Stomach (tissue), 9 donors: Measurements from ENCODE around the gene WWC1. TPM values are rescaled to one million over a fixed set of nuclear protein-coding genes. Genes with fewer than 3 reads are reported as not detected.
A peak's percentile ranks its signal among the peaks of the same experiment; 100 is the strongest.

Experiments used
- DNase-seq, 2 donors: peaks; one replicate each; pipeline versions ENCODE4 v3.0.0 to v3.0.0-alpha.2; 2013 to 2019
- H3K27ac ChIP-seq, 5 donors: fragments of 200-600 bp in 4 of 5; sonication (generic) in 4 of 5; one replicate each; pipeline ENCODE4 v1.5.1; 2013 to 2019; ENCODE audit warnings: mild to moderate bottlenecking in 1 of 5, moderate library complexity in 1 of 5
- H3K27me3 ChIP-seq, 3 donors: fragments of 200-600 bp; sonication (generic); one replicate each; pipeline ENCODE4 v1.5.1; 2017 to 2019; ENCODE audit warnings: mixed run types in 1 of 3
- H3K36me3 ChIP-seq, 4 donors: fragments of 200-600 bp; sonication (generic); 1 replicate in 3 of 4; 2 replicates in 1 of 4; pipeline ENCODE4 v1.5.1; 2016 to 2019
- H3K4me1 ChIP-seq, 4 donors: fragments of 200-600 bp; sonication (generic); one replicate each; pipeline ENCODE4 v1.5.1; 2016 to 2019
- H3K4me3 ChIP-seq, 4 donors: fragments of 200-600 bp; sonication (generic) in 3 of 4; one replicate each; pipeline ENCODE4 v1.5.1; 2016 to 2019; ENCODE audit warnings: mild to moderate bottlenecking in 1 of 4
- H3K9me3 ChIP-seq, 4 donors: fragments of 200-600 bp; sonication (generic); one replicate each; pipeline ENCODE4 v1.5.1; 2016 to 2019
- CTCF ChIP-seq, 7 experiments: fragments of 450-650 bp in 4 of 7; fragments of 200-600 bp in 3 of 7; sonication (generic) in 3 of 7; IDR thresholded peaks; one replicate each; pipeline ENCODE4 v1.5.1; 2016 to 2019; ENCODE audit warnings: antibody characterized with exemption in 7 of 7, control low read depth in 2 of 7, mild to moderate bottlenecking in 1 of 7
- EP300 ChIP-seq: sonication (generic); formaldehyde crosslinking; IDR thresholded peaks from one replicate; pipeline ENCODE4 v1.6.1; 2017; ENCODE audit warnings: antibody characterized with exemption
- POLR2A ChIP-seq, 4 donors: fragments of 450-650 bp; IDR thresholded peaks; one replicate each; pipeline ENCODE4 v1.6.1; 2016; ENCODE audit warnings: antibody characterized with exemption in 4 of 4, control low read depth in 2 of 4, mild to moderate bottlenecking in 1 of 4, moderate library complexity in 1 of 4
- POLR2AphosphoS5 ChIP-seq, 3 donors: sonication (generic); formaldehyde crosslinking; IDR thresholded peaks; one replicate each; pipeline ENCODE4 v1.6.1; 2016; ENCODE audit warnings: antibody characterized with exemption in 3 of 3
- WGBS, 5 donors: extraction: QIAGEN DNeasy Blood & Tissue Kit in 3 of 5; methylation state at CpG; one replicate each; pipeline versions ENCODE4 v1.1.5 to v1.1.7; 2013 to 2018; 5-methylcytosine and 5-hydroxymethylcytosine counted together
- intact Hi-C: fragments of 100-400 bp; cut with DNase I; formaldehyde crosslinking; loops from one replicate; pipeline ENCODE4 v1.15.1; 2023; ENCODE audit warnings: low total_unique reads
- polyA plus RNA-seq, 3 donors: library from polyadenylated mRNA; stranded (reverse); fragments of 200-250 nt; gene quantifications; one replicate each; pipeline ENCODE4 v1.2.3, GENCODE V29; 2013
- total RNA-seq, 5 donors: library from RNA; depleted of rRNA; stranded (reverse); fragments of >200 nt; gene quantifications; one replicate each; pipeline versions ENCODE4 v1.1.0 to v1.2.3, GENCODE V29; 2014 to 2016
- donor health status: healthy with polysubstance abuse.
- donor health status: Bipolar disorder and iron deficiency.
- donor health status: healthy.

WWC1 gene
- total and polyA plus RNA-seq, 8 donors, result 11.3 to 82.6 (median 33.4) TPM

- Histone ChIP-seq H3K36me3 (peaks cover 0 to 63% (median 44%) of the 10 kb centered on the region in 4 donors), H3K27ac (no peak overlapping the region), H3K4me1 (no peaks in the 10 kb centered on the region), H3K9me3 (no peaks in the 10 kb centered on the region), H3K27me3 (no peaks in the 10 kb centered on the region), H3K4me3 (no peak overlapping the region)
- intact Hi-C loops, result no loop called here
- TF ChIP-seq EP300 (no peak), POLR2A (IDR thresholded peaks at IDR 0.05) (no peak), POLR2AphosphoS5 (IDR thresholded peaks at IDR 0.05) (no peak), CTCF (IDR thresholded peaks at IDR 0.05) (no peak)
- DNase-seq, result no peak
These were observed 152.1 kb downstream of the WWC1 start for GRCh38 chr5:168443533-168443932.

- no peaks in the 10 kb centered on the region for H3K4me1 ChIP-seq
- H3K4me3 ChIP-seq, result no peak overlapping the region
- H3K27me3 ChIP-seq, result no peaks in the 10 kb centered on the region
- WGBS, 5 donors, result 80 to 96% (median 90%) methylated on average over 4 of the region's 4 CpGs
- intact Hi-C loops, result no loop called here
- no peak for DNase-seq
- H3K9me3 ChIP-seq, result no peaks in the 10 kb centered on the region
- no peak overlapping the region for H3K27ac ChIP-seq
- peaks cover 0 to 58% (median 44%) of the 10 kb centered on the region in 4 donors for H3K36me3 ChIP-seq
- TF ChIP-seq EP300 (no peak), POLR2A (IDR thresholded peaks at IDR 0.05) (no peak), POLR2AphosphoS5 (IDR thresholded peaks at IDR 0.05) (no peak), CTCF (IDR thresholded peaks at IDR 0.05) (no peak)
These were observed 152.7 kb downstream of the WWC1 start for GRCh38 chr5:168443950-168444700.

GRCh38 chr5:168446983-168447619 lies 155.7 kb downstream of the WWC1 start:
- intact Hi-C loops, result no loop called here
- WGBS, 5 donors, result 77 to 90% (median 86%) methylated on average over 10 of the region's 10 CpGs
- no peak for DNase-seq
- Histone ChIP-seq H3K4me3 (no peak overlapping the region), H3K36me3 (peaks cover 0 to 59% (median 44%) of the 10 kb centered on the region in 4 donors), H3K9me3 (no peaks in the 10 kb centered on the region), H3K4me1 (no peaks in the 10 kb centered on the region), H3K27ac (no peak overlapping the region), H3K27me3 (no peaks in the 10 kb centered on the region)
- TF ChIP-seq POLR2A (IDR thresholded peaks at IDR 0.05) (no peak), POLR2AphosphoS5 (IDR thresholded peaks at IDR 0.05) (no peak), CTCF (IDR thresholded peaks at IDR 0.05) (no peak), EP300 (no peak)

- TF ChIP-seq POLR2A (IDR thresholded peaks at IDR 0.05), result no peak
- TF ChIP-seq EP300, result no peak
- TF ChIP-seq POLR2AphosphoS5 (IDR thresholded peaks at IDR 0.05), result no peak
- TF ChIP-seq CTCF (IDR thresholded peaks at IDR 0.05), result no peak
- Histone ChIP-seq H3K36me3 (peaks cover 0 to 62% (median 45%) of the 10 kb centered on the region in 4 donors), H3K9me3 (no peaks in the 10 kb centered on the region), H3K4me3 (no peak overlapping the region), H3K27me3 (no peaks in the 10 kb centered on the region), H3K27ac (no peak overlapping the region), H3K4me1 (no peaks in the 10 kb centered on the region)
- WGBS, 5 donors, result 77 to 86% (median 81%) methylated on average over 4 of the region's 4 CpGs
- DNase-seq, result peak in 1 of 2 donors; percentile 23
- intact Hi-C loops, result no loop called here
These were observed 156.4 kb downstream of the WWC1 start for GRCh38 chr5:168447808-168448207.
